Right lobe of liver (tissue), 6 donors: ENCODE measurements around the gene PCED1B. TPM values are rescaled to one million over a fixed set of nuclear protein-coding genes. Genes with fewer than 3 reads are reported as not detected.

Source experiments
- ATAC-seq, 4 donors: fragments of 200-7000 bp; cut with Tn5 transposase; one replicate each; pipeline ENCODE4 v1.9.1; 2020; ENCODE audit warnings: mild to moderate bottlenecking in 4 of 4, moderate library complexity in 4 of 4
- DNase-seq, 3 donors: peaks; one replicate each; pipeline ENCODE4 v3.0.0-alpha.2; 2020
- H3K27ac ChIP-seq, 3 donors: fragments of 200-600 bp; one replicate each; pipeline ENCODE4 v1.8.0; 2022
- H3K27me3 ChIP-seq, 2 donors: fragments of 200-600 bp; one replicate each; pipeline ENCODE4 v1.8.0; 2022
- H3K36me3 ChIP-seq, 4 donors: fragments of 200-600 bp; sonication (generic) in 1 of 4; one replicate each; pipeline versions ENCODE4 v1.5.1 to v1.8.0; 2017 to 2022; ENCODE audit warnings: control low read depth in 1 of 4
- H3K4me1 ChIP-seq, 4 donors: fragments of 200-600 bp; sonication (generic) in 1 of 4; one replicate each; pipeline versions ENCODE4 v1.5.1 to v1.8.0; 2017 to 2022; ENCODE audit warnings: control low read depth in 1 of 4
- H3K4me3 ChIP-seq, 3 donors: fragments of 200-600 bp; one replicate each; pipeline ENCODE4 v1.8.0; 2022
- H3K9me3 ChIP-seq, 4 donors: fragments of 200-600 bp; sonication (generic) in 1 of 4; one replicate each; pipeline versions ENCODE4 v1.5.1 to v1.8.0; 2017 to 2022; ENCODE audit warnings: control low read depth in 1 of 4
- POLR2A ChIP-seq: fragments of 450-650 bp; IDR thresholded peaks from one replicate; pipeline ENCODE4 v1.6.1; 2017; ENCODE audit warnings: antibody characterized with exemption, mild to moderate bottlenecking
- WGBS: methylation state at CpG from one replicate; pipeline ENCODE4 v1.1.6; 2018; ENCODE audit warnings: low coverage, low lambda C conversion rate; ENCODE audit not compliant: insufficient coverage; ENCODE audit errors: missing lambda C conversion rate; 5-methylcytosine and 5-hydroxymethylcytosine counted together
- intact Hi-C, 2 donors: fragments of 100-400 bp; cut with DNase I; formaldehyde crosslinking; loops; one replicate each; pipeline versions ENCODE4 v1.11.2 to v1.14.1; 2022
- total RNA-seq, 6 experiments: library from RNA; depleted of rRNA in 2 of 6; stranded (reverse); fragments of >200 nt in 2 of 6; fragmentation: NEBNext Ultra II Directional in 3 of 6; extraction: Animal tissue kit (Norgen Biotek cat#: 25700) in 3 of 6; gene quantifications; one replicate each; pipeline versions ENCODE4 v1.1.0 to v1.2.4, GENCODE V29; 2016 to 2023
- TF ChIP-seq, protein P1 (sequence below), 4 donors: fragments of 200-600 bp in 3 of 4; fragments of 450-650 bp in 1 of 4; IDR thresholded peaks; one replicate each; pipeline versions ENCODE4 v1.5.1 to v1.8.0; 2016 to 2022; ENCODE audit warnings: antibody characterized with exemption in 4 of 4, mild to moderate bottlenecking in 2 of 4
- donor health status: DM: no; HTN: yes; CAD: no.
- donor health status: DM: no; HTN: no; CAD: no.
- donor health status: DM: no; HTN: no; CAD: no.
- donor health status: DM: no; HTN: yes; CAD: no.
- donor health status: DM: no; HTN: yes; CAD: no.

Gene PCED1B
- total RNA-seq, 6 experiments from 2014 or later = 0.62 to 3.0 (median 1.1) TPM

DNA sequence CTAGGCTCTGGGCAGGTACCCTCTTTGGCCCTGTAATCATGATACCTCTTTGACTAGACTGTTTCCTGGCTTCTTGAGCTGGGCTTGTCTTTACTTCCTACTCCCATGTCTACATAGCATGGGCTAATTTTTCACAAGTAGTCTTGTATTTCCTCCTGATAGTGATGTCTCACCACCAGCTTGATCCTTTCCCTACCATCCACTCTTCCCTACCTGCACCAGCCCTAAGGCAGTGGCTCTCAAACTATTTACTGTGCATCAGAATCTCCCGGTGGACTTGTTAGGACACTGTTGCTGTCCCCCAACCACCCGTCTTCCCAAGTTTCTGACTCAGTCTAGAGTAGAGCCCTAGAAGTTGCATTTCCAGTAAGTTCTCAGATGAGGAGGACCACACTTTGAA lies 163.0 kb downstream of the PCED1B start:
- intact Hi-C loops = no loop called here
- H3K36me3 ChIP-seq = no peaks in the 10 kb centered on the region
- H3K4me3 ChIP-seq = no peak overlapping the region
- H3K4me1 ChIP-seq = peaks cover 0 to 9% (median 0%) of the 10 kb centered on the region in 4 donors
- H3K27me3 ChIP-seq = no peaks in the 10 kb centered on the region
- DNase-seq (no peak), ATAC-seq (no peak)
- WGBS = 100% methylated on average over 1 of the region's 2 CpGs
- TF ChIP-seq, protein P1, sequence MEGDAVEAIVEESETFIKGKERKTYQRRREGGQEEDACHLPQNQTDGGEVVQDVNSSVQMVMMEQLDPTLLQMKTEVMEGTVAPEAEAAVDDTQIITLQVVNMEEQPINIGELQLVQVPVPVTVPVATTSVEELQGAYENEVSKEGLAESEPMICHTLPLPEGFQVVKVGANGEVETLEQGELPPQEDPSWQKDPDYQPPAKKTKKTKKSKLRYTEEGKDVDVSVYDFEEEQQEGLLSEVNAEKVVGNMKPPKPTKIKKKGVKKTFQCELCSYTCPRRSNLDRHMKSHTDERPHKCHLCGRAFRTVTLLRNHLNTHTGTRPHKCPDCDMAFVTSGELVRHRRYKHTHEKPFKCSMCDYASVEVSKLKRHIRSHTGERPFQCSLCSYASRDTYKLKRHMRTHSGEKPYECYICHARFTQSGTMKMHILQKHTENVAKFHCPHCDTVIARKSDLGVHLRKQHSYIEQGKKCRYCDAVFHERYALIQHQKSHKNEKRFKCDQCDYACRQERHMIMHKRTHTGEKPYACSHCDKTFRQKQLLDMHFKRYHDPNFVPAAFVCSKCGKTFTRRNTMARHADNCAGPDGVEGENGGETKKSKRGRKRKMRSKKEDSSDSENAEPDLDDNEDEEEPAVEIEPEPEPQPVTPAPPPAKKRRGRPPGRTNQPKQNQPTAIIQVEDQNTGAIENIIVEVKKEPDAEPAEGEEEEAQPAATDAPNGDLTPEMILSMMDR (IDR thresholded peaks at IDR 0.05) = no peak
- no peak for TF ChIP-seq POLR2A
- H3K9me3 ChIP-seq = no peaks in the 10 kb centered on the region
- no peak overlapping the region for H3K27ac ChIP-seq

DNA sequence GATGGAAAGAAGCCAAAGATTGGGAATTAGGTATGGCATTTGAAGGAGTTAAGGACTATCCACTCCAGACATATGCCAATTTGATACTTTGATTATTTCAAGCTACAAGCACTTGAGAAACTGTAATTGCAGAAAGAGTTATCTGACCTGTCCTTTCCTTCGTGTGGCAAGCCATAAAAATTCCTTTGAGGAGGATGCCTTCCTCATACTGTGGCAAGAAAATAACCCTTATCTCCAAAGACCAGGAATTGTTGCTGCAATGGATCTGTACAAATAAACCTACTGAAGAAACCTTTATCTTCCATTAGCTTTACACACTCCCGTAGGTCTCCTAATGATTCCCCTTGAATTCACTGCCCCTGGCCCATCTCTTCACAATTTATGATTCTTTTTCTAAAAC lies 165.4 kb downstream of the PCED1B start:
- Histone ChIP-seq H3K4me1 (peaks cover 0 to 8% (median 0%) of the 10 kb centered on the region in 4 donors), H3K27ac (no peak overlapping the region), H3K9me3 (no peaks in the 10 kb centered on the region), H3K36me3 (no peaks in the 10 kb centered on the region), H3K4me3 (no peak overlapping the region), H3K27me3 (no peaks in the 10 kb centered on the region)
- 93% methylated on average over 1 of the region's 2 CpGs for WGBS
- DNase-seq (no peak), ATAC-seq (no peak)
- TF ChIP-seq, protein P1 (IDR thresholded peaks at IDR 0.05) = no peak
- TF ChIP-seq POLR2A = no peak
- intact Hi-C loops = no loop called here

DNA sequence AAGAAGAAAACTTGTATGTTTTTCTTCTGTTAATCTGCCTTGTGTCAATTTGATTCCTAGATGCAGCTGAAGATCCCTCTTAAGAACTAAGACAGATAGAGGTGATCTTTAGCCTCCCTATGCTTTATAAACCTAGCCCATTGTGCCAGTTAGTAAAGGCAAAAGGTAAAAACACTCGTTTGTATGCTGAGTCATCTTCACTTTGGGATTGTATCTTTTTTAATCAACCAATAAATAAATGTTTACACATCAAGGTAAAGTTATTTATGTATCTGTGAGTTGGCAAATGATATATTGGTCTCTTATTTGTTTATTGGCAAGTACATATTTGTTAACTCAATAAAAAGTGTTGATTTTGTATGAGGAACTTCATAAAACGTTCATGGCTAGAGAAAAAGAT lies 166.2 kb downstream of the PCED1B start:
- DNase-seq (no peak), ATAC-seq (no peak)
- 36% methylated on average over 2 of the region's 2 CpGs for WGBS
- Histone ChIP-seq H3K27me3 (no peaks in the 10 kb centered on the region), H3K27ac (no peak overlapping the region), H3K4me3 (no peak overlapping the region), H3K4me1 (peaks cover 0 to 10% (median 0%) of the 10 kb centered on the region in 4 donors), H3K9me3 (no peaks in the 10 kb centered on the region), H3K36me3 (no peaks in the 10 kb centered on the region)
- TF ChIP-seq, protein P1 (IDR thresholded peaks at IDR 0.05) = no peak
- no peak for TF ChIP-seq POLR2A
- intact Hi-C loops = no loop called here

DNA sequence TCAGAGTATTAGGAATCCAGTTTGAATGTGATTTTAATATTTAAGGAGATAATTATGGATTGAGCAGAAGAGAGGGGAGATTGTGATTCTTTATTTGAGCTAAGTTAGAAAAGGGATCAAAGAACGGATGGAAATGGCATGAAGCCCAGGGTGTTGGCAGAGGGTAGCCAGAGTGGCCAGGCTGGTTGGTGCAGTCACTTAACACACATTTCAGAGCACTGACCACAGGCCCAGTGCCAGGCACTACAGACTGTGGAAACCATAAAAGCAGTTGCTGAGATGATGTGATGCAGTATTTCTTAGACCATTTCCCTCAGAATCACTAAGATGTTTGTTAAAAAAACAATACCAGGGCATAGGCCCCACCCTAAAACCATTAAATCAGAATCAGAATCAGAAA lies 168.0 kb downstream of the PCED1B start:
- intact Hi-C loops = no loop called here
- peak; percentile 100 for ATAC-seq
- TF ChIP-seq, protein P1 (IDR thresholded peaks at IDR 0.05) = no peak
- H3K27me3 ChIP-seq = no peaks in the 10 kb centered on the region
- peaks cover 0 to 10% (median 0%) of the 10 kb centered on the region in 4 donors for H3K4me1 ChIP-seq
- H3K27ac ChIP-seq = no peak overlapping the region
- no peaks in the 10 kb centered on the region for H3K36me3 ChIP-seq
- no peak overlapping the region for H3K4me3 ChIP-seq
- H3K9me3 ChIP-seq = no peaks in the 10 kb centered on the region
- 31% methylated on average over 1 of the region's 1 CpG for WGBS
- DNase-seq = peak; percentile 77 to 90 (median 87)

DNA sequence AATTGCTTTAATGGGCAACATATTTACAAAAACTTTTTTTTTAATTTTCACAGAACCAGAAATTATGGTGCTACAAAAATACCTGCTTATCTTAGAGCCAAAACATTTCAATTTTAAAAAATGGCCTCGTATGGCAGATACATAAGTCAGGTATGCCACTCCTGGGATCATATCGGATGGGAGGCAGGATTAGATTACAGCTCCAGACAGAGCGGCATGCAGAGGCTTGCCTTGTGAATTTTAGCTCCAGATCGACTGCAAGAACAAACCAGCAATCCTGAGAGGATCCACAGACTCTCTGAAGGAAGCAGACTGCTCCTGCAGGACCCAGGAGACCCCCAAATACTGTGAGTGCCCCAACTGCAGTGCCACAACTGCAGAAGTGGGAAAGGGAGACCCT lies 169.7 kb downstream of the PCED1B start:
- peaks cover 0 to 10% (median 0%) of the 10 kb centered on the region in 4 donors for H3K4me1 ChIP-seq
- intact Hi-C loops = no loop called here
- DNase-seq = no peak
- H3K27ac ChIP-seq = no peak overlapping the region
- no peaks in the 10 kb centered on the region for H3K36me3 ChIP-seq
- no peaks in the 10 kb centered on the region for H3K27me3 ChIP-seq
- TF ChIP-seq, protein P1 (IDR thresholded peaks at IDR 0.05) = no peak
- no peak for TF ChIP-seq POLR2A
- H3K4me3 ChIP-seq = no peak overlapping the region
- no peaks in the 10 kb centered on the region for H3K9me3 ChIP-seq
- 61% methylated on average over 3 of the region's 4 CpGs for WGBS
- no peak for ATAC-seq
